HG03457 (cell line): Measurements from ENCODE around the gene GPC6.

Source experiments
- ATAC-seq: cut with Tn5 transposase; IDR thresholded peaks from one replicate; pipeline ENCODE4 v1.9.1; 2021; ENCODE audit warnings: moderate number of reproducible peaks; ENCODE audit not compliant: unreplicated experiment

GPC6 gene

GRCh38 chr13:94218537-94218936 lies 991.9 kb downstream of the GPC6 start:
- no peak for ATAC-seq

GRCh38 chr13:94218951-94219350 lies 992.3 kb downstream of the GPC6 start:
- ATAC-seq, result no peak

DNA sequence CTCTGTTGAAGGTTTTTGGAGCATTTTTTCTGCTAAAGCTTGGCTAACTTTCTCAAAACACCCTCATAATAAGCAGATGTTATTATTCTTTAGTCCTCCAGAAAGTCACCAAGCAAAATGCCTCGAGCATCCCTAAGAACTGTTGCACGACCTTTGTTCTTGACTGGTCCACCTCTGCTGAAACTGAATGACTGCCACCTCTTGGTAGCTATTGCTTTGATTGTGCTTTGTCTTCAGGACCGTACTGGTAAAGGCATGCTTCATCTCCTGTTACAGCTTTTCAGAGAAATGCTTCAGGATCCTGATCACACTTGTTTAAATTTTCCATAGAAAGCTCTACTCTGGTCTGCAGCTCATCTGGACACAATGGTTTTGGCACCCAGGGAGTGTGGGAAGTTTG lies 998.1 kb downstream of the GPC6 start:
- no peak for ATAC-seq

DNA sequence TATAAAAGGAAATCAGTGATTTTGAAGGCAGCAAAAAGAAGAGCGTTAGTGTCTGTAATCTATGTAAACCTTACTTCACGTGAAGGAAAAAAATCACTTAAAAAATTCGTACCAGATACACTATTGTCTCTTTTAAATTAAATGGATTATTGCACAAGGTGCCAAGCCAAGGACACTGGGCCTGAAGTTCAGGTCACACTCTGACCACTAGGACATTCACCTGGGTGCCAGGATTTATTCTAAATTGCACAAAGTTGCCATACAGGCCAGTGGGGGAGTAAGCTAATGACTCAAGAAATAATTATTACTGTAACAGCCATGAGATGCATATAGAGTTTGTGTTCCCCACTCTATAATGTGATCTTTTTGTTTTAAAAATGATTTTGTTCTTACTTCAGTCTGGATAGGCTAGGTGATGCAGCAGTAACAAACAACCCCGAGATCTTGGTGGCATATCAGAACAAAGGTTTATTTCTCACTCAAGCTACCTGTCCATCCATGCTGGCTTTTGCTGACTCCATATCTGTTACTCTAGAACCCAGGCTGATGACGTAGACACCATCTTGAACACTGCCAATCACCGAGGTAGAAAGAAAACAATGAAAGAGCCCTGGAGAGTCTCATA lies 1000.8 kb downstream of the GPC6 start:
- no peak for ATAC-seq

DNA sequence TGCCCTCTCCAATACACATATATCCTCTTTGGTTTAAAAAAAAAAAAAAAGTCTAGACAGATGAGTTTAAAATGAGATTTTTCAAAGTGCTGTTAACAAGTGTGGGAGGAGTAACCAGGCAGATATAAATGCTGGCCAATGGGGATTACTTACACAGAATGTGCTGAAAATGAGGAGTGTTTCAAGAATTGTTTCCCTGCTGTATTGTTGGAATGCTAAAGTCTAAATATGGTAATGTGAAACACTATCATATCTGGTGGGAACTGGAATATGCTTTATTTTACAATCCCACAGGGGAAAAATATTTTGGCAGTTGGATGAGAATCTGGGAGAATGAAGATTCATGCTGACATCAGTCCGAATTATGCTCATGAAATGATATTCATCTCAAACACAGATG lies 1002.2 kb downstream of the GPC6 start:
- no peak for ATAC-seq

DNA sequence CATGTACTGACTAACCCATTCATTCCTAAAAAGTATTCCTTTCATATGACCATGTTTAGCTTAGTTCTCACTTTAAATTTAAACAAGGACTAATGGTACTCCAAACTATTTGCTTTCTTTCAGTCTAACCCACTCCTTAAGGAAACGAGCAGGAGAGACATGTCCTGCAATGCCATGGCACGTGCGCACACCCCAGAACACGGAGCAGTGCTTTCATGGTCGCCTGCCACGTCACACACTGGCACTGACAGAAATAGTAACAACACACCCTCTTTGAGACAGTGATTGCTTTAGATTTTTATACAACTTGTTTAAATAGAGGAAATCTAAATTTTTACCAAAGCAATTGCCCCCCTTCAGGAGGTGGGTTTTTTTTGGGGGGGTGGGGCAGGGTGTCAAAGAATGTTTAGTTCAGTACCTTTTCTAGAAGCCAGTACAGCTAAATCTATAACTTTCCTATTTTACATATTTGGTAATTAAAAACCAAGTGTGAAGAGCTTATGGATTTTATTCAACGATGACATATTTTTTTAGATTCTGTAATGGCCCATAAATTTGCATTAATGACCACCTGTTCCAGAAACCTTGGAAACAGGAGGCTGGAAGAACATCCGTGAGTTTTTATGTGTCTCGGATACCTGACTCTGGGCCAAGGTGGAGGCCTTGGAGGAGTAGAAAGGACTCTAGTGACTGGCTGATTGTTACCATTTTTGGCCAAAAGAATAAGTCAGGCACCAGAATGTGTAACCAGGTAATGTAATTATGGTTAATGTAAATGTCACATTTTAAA lies 1005.7 kb downstream of the GPC6 start:
- no peak for ATAC-seq

DNA sequence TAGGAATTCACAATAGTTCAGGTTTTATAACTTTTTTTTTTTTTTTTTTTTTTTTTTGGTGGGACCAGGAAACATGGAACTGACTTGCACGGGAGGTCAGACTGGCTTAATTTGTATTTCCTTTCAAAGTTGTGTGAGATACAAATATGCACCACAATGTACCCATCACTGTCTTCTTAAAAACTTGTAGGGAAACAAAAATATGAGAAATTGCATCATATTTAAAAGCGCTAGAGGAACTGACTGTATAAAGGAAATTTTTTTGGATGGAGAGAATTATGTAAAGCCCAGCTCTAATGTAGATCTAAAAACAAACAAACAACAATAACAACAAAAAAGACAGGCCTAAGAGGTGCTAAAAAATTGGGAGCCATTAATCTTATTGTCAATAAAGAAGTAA lies 1006.3 kb downstream of the GPC6 start:
- no peak for ATAC-seq

- ATAC-seq, result no peak
Measured at GRCh38 chr13:94233401-94233800, 1006.8 kb downstream of the GPC6 start.

GRCh38 chr13:94233837-94234236 lies 1007.2 kb downstream of the GPC6 start:
- ATAC-seq, result no peak

- no peak for ATAC-seq
Measured at GRCh38 chr13:94234738-94235137, 1008.1 kb downstream of the GPC6 start.

GRCh38 chr13:94236132-94236531 lies 1009.5 kb downstream of the GPC6 start:
- ATAC-seq, result no peak

GRCh38 chr13:94236872-94237271 lies 1010.3 kb downstream of the GPC6 start:
- no peak for ATAC-seq

DNA sequence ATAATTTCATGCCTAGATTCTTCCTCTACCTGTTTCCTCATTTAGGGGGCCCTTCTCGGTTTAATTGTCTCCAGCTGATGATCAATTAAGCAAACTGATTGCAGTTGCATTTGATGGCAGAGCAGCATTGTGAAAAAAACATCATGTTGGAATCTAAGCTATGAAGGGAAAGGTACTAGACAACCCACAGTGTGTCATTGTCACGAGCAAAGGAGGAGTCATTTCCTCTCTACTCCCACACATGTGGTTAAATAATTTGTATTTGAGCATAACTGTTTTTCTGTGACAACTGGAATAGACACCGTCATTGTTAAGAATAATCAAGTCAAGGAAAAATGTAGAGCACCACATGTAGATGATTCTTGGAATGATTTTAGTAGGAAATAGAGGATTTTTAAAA lies 1012.5 kb downstream of the GPC6 start:
- ATAC-seq, result no peak

GRCh38 chr13:94242554-94242953 lies 1015.9 kb downstream of the GPC6 start:
- ATAC-seq, result no peak

- ATAC-seq, result no peak
Measured at GRCh38 chr13:94243551-94243950, 1016.9 kb downstream of the GPC6 start.

- no peak for ATAC-seq
Measured at GRCh38 chr13:94246495-94246894, 1019.9 kb downstream of the GPC6 start.

GRCh38 chr13:94247890-94248289 lies 1021.3 kb downstream of the GPC6 start:
- ATAC-seq, result no peak

GRCh38 chr13:94248454-94249228 lies 1022.0 kb downstream of the GPC6 start:
- no peak for ATAC-seq

DNA sequence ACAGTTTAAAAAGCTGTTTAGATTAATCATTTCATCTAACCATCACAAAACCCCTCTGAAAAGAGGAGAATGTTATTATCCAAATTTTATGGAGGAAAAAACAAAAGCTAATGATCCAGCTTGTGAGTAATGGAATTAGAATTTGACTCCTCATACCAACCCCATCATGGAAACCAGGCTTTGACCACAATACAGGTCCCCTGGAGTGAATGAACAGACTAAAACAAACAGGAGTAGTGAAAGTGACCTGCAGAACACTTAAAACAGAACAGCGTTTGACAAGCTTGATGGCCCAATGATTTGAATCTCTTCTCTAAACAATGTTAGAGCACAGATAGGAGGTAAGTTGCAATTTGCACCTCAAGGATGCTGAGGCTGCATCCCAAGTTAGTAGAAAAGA lies 1022.9 kb downstream of the GPC6 start:
- no peak for ATAC-seq

DNA sequence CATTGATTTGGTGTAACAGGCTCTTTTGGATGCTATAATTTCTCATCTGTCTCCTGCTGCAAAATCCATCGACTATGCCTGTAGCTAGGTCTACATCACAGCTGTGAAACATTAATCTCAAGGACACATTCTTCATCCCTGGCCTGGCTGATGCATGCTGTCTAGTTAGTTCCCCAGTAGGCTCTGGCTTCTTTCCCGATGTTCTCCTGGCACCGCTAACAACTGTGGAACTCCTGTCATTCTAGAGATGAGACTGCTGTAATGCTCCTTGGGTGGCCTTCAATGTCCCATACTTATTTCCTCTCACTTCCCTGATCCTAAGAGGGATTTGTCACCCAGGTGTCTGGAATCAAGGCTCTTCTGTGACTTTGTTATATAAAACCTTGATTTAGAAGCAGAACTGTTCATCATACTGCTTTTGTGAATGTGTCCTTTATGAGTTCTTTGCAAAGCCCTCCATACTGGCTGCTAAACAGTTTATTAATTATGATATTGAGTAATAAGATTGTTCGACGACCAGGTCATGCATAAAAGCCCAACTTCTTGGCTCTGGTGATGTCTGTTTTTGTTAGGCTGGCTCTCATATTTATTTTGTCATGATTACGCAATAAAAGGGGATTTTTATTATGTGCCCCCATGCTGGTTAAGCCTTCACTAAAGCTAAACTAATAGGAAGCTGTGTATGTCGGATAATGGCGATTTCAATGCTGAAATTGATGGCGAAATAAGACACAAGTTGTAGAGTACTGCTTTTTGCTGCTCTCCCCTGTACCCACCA lies 1025.4 kb downstream of the GPC6 start:
- no peak for ATAC-seq

DNA sequence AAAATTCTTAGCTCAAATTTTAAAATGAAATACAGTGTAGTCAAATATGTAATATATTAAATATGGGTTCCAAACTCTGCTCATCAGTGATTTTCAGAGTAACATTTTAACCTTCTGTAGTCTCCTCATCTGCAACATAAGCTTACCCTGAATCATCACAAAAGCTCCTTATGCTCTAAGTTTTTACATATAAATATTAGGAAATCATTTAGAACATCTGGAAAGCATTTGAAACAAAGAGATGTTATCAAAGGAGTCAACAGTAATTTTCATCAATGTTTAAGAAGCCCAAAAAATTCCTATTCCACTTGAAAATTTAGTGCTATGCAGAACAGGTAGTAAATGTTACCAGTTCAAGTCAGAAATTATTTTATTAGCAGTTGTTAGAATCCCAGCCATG lies 1028.1 kb downstream of the GPC6 start:
- no peak for ATAC-seq
